Spleen (tissue), 11 donors: ENCODE measurements around the gene SNAP47. TPM values are rescaled to one million over a fixed set of nuclear protein-coding genes. Genes with fewer than 3 reads are reported as not detected.

Experiments
- DNase-seq: peaks from one replicate; pipeline ENCODE4 v3.0.0-alpha.2; 2020
- H3K27ac ChIP-seq, 8 donors: fragments of 200-600 bp; sonication (generic) in 7 of 8; 1 replicate in 4 of 8; 2 replicates in 4 of 8; pipeline versions ENCODE4 v1.5.0 to v1.8.0; 2016 to 2021; ENCODE audit warnings: inconsistent platforms in 4 of 8, mild to moderate bottlenecking in 4 of 8, moderate library complexity in 1 of 8
- H3K27me3 ChIP-seq, 7 donors: fragments of 200-600 bp; sonication (generic) in 6 of 7; replicated peaks in 1 of 7; 1 replicate in 4 of 7; 2 replicates in 3 of 7; pipeline versions ENCODE4 v1.5.0 to v1.8.0; 2016 to 2021; ENCODE audit warnings: inconsistent platforms in 3 of 7, mild to moderate bottlenecking in 1 of 7
- H3K36me3 ChIP-seq, 6 donors: fragments of 200-600 bp; sonication (generic) in 5 of 6; 1 replicate in 4 of 6; 2 replicates in 2 of 6; pipeline versions ENCODE4 v1.5.0 to v1.8.0; 2016 to 2021; ENCODE audit warnings: inconsistent platforms in 2 of 6
- H3K4me1 ChIP-seq, 6 donors: fragments of 200-600 bp; sonication (generic) in 5 of 6; 1 replicate in 3 of 6; 2 replicates in 3 of 6; pipeline versions ENCODE4 v1.5.0 to v1.8.0; 2016 to 2021; ENCODE audit warnings: inconsistent platforms in 3 of 6
- H3K4me3 ChIP-seq, 8 donors: fragments of 200-600 bp; sonication (generic) in 7 of 8; 1 replicate in 4 of 8; 2 replicates in 4 of 8; pipeline versions ENCODE4 v1.5.0 to v1.8.0; 2016 to 2021; ENCODE audit warnings: inconsistent platforms in 4 of 8, mild to moderate bottlenecking in 4 of 8, moderate library complexity in 2 of 8
- H3K9me3 ChIP-seq, 8 donors: fragments of 200-600 bp; sonication (generic) in 7 of 8; 1 replicate in 4 of 8; 2 replicates in 4 of 8; pipeline versions ENCODE4 v1.5.0 to v1.8.0; 2016 to 2021; ENCODE audit warnings: inconsistent platforms in 4 of 8
- CTCF ChIP-seq, 11 experiments: fragments of 200-600 bp in 7 of 11; fragments of 450-650 bp in 4 of 11; sonication (generic) in 4 of 11; IDR thresholded peaks in 8 of 11; conservative IDR thresholded peaks in 3 of 11; 1 replicate in 7 of 11; 2 replicates in 4 of 11; pipeline versions ENCODE4 v1.4.0 to v1.8.0; 2016 to 2021; ENCODE audit warnings: antibody characterized with exemption in 11 of 11, inconsistent platforms in 4 of 11, mild to moderate bottlenecking in 1 of 11
- POLR2A ChIP-seq, 3 donors: fragments of 450-650 bp; IDR thresholded peaks; one replicate each; pipeline ENCODE4 v1.5.1; 2017; ENCODE audit warnings: antibody characterized with exemption in 3 of 3, mild to moderate bottlenecking in 1 of 3
- POLR2AphosphoS5 ChIP-seq, 3 donors: sonication (generic); formaldehyde crosslinking; IDR thresholded peaks; one replicate each; pipeline ENCODE4 v1.5.1; 2017; ENCODE audit warnings: antibody characterized with exemption in 3 of 3
- WGBS, 5 donors: extraction: QIAGEN DNeasy Blood & Tissue Kit in 3 of 5; methylation state at CpG; one replicate each; pipeline versions ENCODE4 v1.1.5 to v1.1.7; 2013 to 2018; 5-methylcytosine and 5-hydroxymethylcytosine counted together
- intact Hi-C: fragments of 100-400 bp; cut with DNase I; formaldehyde crosslinking; loops from one replicate; pipeline ENCODE4 v1.15.0; 2023; ENCODE audit warnings: low total_unique reads
- polyA plus RNA-seq, 3 donors: library from polyadenylated mRNA; stranded (reverse); fragments of 200-250 nt; gene quantifications; one replicate each; pipeline ENCODE4 v1.2.1, GENCODE V29; 2013
- total RNA-seq, 7 donors: library from RNA; depleted of rRNA in 3 of 7; stranded (reverse); fragments of >200 nt in 3 of 7; fragmentation: NEBNext Ultra II Directional in 4 of 7; extraction: Animal tissue kit (Norgen Biotek cat#: 25700) in 4 of 7; gene quantifications; one replicate each; pipeline versions ENCODE4 v1.1.0 to v1.2.1, GENCODE V29; 2016 to 2021
- donor health status: healthy with polysubstance abuse.
- donor health status: DM: no; HTN: no; CAD: no; lungs with moderate emphysema.
- donor health status: DM: no; HTN: no; CAD: no.
- donor health status: Bipolar disorder and iron deficiency.
- donor health status: healthy.
- donor health status: DM: no; HTN: no; CAD: no.
- donor health status: DM: yes; HTN: yes; CAD: no.

The SNAP47 gene
- total and polyA plus RNA-seq, 10 donors, result 10.0 to 42.7 (median 22.1) TPM

- TF ChIP-seq POLR2AphosphoS5 (IDR thresholded peaks at IDR 0.05) (no peak), CTCF (IDR thresholded peaks at IDR 0.05 in 8 of 11, conservative IDR thresholded peaks at IDR 0.05 in 3 of 11) (no peak), POLR2A (IDR thresholded peaks at IDR 0.05) (no peak)
- Histone ChIP-seq H3K36me3 (peaks cover 0 to 81% (median 26%) of the 10 kb centered on the region in 6 donors), H3K9me3 (no peaks in the 10 kb centered on the region), H3K4me3 (no peak overlapping the region), H3K27ac (peak overlapping the region in 3 of 8 donors; percentile 4 to 69 (median 6)), H3K27me3 (no peaks in the 10 kb centered on the region), H3K4me1 (peaks cover 0 to 17% (median 5%) of the 10 kb centered on the region in 6 donors)
- intact Hi-C loops, result no loop called here
- no peak for DNase-seq
- WGBS, 5 donors, result 88 to 95% (median 94%) methylated on average over 15 of the region's 15 CpGs
Observed at GRCh38 chr1:227773558-227773957, 38.3 kb downstream of the SNAP47 start.

GRCh38 chr1:227774051-227774731, 39.0 kb downstream of the SNAP47 start:
- Histone ChIP-seq H3K27me3 (no peaks in the 10 kb centered on the region), H3K9me3 (no peaks in the 10 kb centered on the region), H3K36me3 (peaks cover 0 to 80% (median 20%) of the 10 kb centered on the region in 6 donors), H3K4me1 (peaks cover 0 to 17% (median 5%) of the 10 kb centered on the region in 6 donors), H3K4me3 (peak overlapping the region in 1 of 8 donors; percentile 4), H3K27ac (peak overlapping the region in 3 of 8 donors; percentile 18 to 69 (median 30))
- 70 to 86% (median 78%) methylated on average over 11 to 13 of the region's 13 CpGs for WGBS, 5 donors
- DNase-seq, result peak; percentile 81
- TF ChIP-seq POLR2AphosphoS5 (IDR thresholded peaks at IDR 0.05), result peak; percentile 11 to 52 (median 39)
- TF ChIP-seq POLR2A (IDR thresholded peaks at IDR 0.05), result no peak
- intact Hi-C loops, result no loop called here

GRCh38 chr1:227774821-227775661, 39.8 kb downstream of the SNAP47 start:
- Histone ChIP-seq H3K9me3 (no peaks in the 10 kb centered on the region), H3K27me3 (no peaks in the 10 kb centered on the region), H3K36me3 (peaks cover 0 to 80% (median 18%) of the 10 kb centered on the region in 6 donors), H3K4me3 (no peak overlapping the region), H3K4me1 (peaks cover 0 to 17% (median 5%) of the 10 kb centered on the region in 6 donors), H3K27ac (peak overlapping the region in 2 of 8 donors; percentile 30 to 53)
- intact Hi-C loops, result no loop called here
- TF ChIP-seq POLR2AphosphoS5 (IDR thresholded peaks at IDR 0.05) (no peak), CTCF (IDR thresholded peaks at IDR 0.05 in 8 of 11, conservative IDR thresholded peaks at IDR 0.05 in 3 of 11) (no peak), POLR2A (IDR thresholded peaks at IDR 0.05) (no peak)
- DNase-seq, result peak; percentile 73
- WGBS, 5 donors, result 91 to 93% (median 92%) methylated on average over 38 to 42 of the region's 42 CpGs

GRCh38 chr1:227775841-227776240, 40.6 kb downstream of the SNAP47 start:
- H3K27ac ChIP-seq, result no peak overlapping the region
- H3K27me3 ChIP-seq, result no peaks in the 10 kb centered on the region
- 94 to 99% (median 98%) methylated on average over 8 to 10 of the region's 10 CpGs for WGBS, 5 donors
- H3K4me3 ChIP-seq, result no peak overlapping the region
- H3K4me1 ChIP-seq, result peaks cover 0 to 17% (median 5%) of the 10 kb centered on the region in 6 donors
- no peak for TF ChIP-seq POLR2AphosphoS5 (IDR thresholded peaks at IDR 0.05)
- no peak for TF ChIP-seq POLR2A (IDR thresholded peaks at IDR 0.05)
- no peak for TF ChIP-seq CTCF (IDR thresholded peaks at IDR 0.05 in 8 of 11, conservative IDR thresholded peaks at IDR 0.05 in 3 of 11)
- DNase-seq, result peak; percentile 47
- intact Hi-C loops, result no loop called here
- no peaks in the 10 kb centered on the region for H3K9me3 ChIP-seq
- peaks cover 0 to 80% (median 16%) of the 10 kb centered on the region in 6 donors for H3K36me3 ChIP-seq
